Left lung (tissue), 10 donors: ENCODE measurements around the gene RALGAPB. TPM values are rescaled to one million over a fixed set of nuclear protein-coding genes. Genes with fewer than 3 reads are reported as not detected.
A peak's percentile ranks its signal among the peaks of the same experiment; 100 is the strongest.
"Not testable (repeated sequence)": the region's sequence is repeated elsewhere in the genome, so short reads cannot be mapped to it uniquely, and the experiment has no call there.

Experiments
- ATAC-seq: fragments of 200-7000 bp; cut with Tn5 transposase; one replicate; pipeline ENCODE4 v1.9.1; 2020; ENCODE audit warnings: moderate library complexity
- DNase-seq, 4 donors: peaks; one replicate each; pipeline ENCODE4 v3.0.0-alpha.2; 2013 to 2020
- H3K27ac ChIP-seq, 2 donors: fragments of 200-600 bp; sonication (generic) in 1 of 2; one replicate each; pipeline versions ENCODE4 v1.5.0 to v1.8.0; 2020 to 2021
- H3K27me3 ChIP-seq, 2 donors: fragments of 200-600 bp; sonication (generic) in 1 of 2; one replicate each; pipeline versions ENCODE4 v1.5.0 to v1.8.0; 2020 to 2021
- H3K36me3 ChIP-seq, 2 donors: fragments of 200-600 bp; sonication (generic) in 1 of 2; one replicate each; pipeline versions ENCODE4 v1.5.0 to v1.8.0; 2020 to 2021
- H3K4me1 ChIP-seq, 2 donors: fragments of 200-600 bp; one replicate each; pipeline ENCODE4 v1.8.0; 2021
- H3K4me3 ChIP-seq, 2 donors: fragments of 200-600 bp; sonication (generic) in 1 of 2; one replicate each; pipeline versions ENCODE4 v1.5.0 to v1.8.0; 2020 to 2021; ENCODE audit warnings: mild to moderate bottlenecking in 1 of 2
- H3K9me3 ChIP-seq, 2 donors: fragments of 200-600 bp; sonication (generic) in 1 of 2; one replicate each; pipeline versions ENCODE4 v1.5.0 to v1.8.0; 2020 to 2021
- CTCF ChIP-seq, 2 donors: fragments of 200-600 bp; sonication (generic) in 1 of 2; IDR thresholded peaks; one replicate each; pipeline versions ENCODE4 v1.5.0 to v1.8.0; 2021; ENCODE audit warnings: antibody characterized with exemption in 2 of 2
- intact Hi-C, 2 donors: fragments of 100-400 bp; cut with DNase I; formaldehyde crosslinking; loops; one replicate each; pipeline versions ENCODE4 v1.11.2 to v1.14.2; 2022
- polyA plus RNA-seq, 6 donors: library from polyadenylated mRNA; unstranded; fragments of 120-200 nt; gene quantifications; one replicate each; pipeline ENCODE4 v1.2.1, GENCODE V29; 2013; ENCODE audit not compliant: insufficient read length in 6 of 6
- total RNA-seq, 2 donors: library from RNA; stranded (reverse); fragmentation: NEBNext Ultra II Directional; extraction: Animal tissue kit (Norgen Biotek cat#: 25700); gene quantifications; one replicate each; pipeline ENCODE4 v1.2.1, GENCODE V29; 2021
- donor health status: DM: no; HTN: yes; CAD: no.
- donor health status: DM: no; HTN: no; CAD: no.

The RALGAPB gene
- total and polyA plus RNA-seq, 8 donors = 29.6 to 38.4 (median 35.8) TPM

DNA sequence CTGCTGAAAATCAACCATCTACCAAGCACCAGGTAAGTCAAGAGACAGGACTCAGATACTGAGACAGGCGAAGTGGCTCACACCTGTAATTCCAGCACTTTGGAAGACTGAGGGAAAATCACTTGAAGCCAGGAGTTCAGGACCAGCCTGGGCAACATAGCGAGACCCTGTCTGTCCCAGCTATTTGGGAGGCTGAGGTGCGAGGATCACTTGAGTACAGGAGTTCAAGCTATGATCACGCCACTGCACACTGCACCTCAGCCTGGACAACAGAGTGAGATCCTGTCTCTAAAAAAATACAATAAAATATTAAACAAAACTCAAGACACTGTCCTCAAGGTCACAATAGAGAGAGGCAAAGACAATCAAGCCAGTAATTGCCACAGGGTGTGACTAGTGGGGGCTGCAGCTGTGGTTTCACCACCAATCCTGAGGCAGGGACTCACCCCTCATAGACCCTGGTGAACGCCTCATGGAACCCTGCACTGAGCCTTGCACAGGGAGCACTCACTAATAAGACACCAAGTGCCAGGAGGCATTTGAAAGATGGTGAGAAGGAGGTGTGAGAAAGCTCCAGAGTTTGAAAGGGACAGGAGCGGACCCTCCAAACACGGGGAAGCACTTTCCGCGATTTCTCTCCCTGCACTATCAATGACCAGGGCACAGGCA, 39.2 kb upstream of the RALGAPB start:
- Histone ChIP-seq H3K9me3 (no peaks in the 10 kb centered on the region), H3K36me3 (peaks cover 0 to 56% of the 10 kb centered on the region in 2 donors), H3K4me1 (peaks cover 6 to 39% of the 10 kb centered on the region in 2 donors), H3K27me3 (no peaks in the 10 kb centered on the region), H3K27ac (peak overlapping the region in 1 of 2 donors; percentile 85), H3K4me3 (peak overlapping the region; percentile 55 to 74)
- no peak for TF ChIP-seq CTCF (IDR thresholded peaks at IDR 0.05)
- ATAC-seq = no peak
- intact Hi-C loops = no loop called here
- no peak for DNase-seq

GRCh38 chr20:38434301-38434741, 38.3 kb upstream of the RALGAPB start:
- Histone ChIP-seq H3K4me1 (peaks cover 6 to 39% of the 10 kb centered on the region in 2 donors), H3K36me3 (peaks cover 0 to 47% of the 10 kb centered on the region in 2 donors), H3K27me3 (no peaks in the 10 kb centered on the region), H3K9me3 (no peaks in the 10 kb centered on the region), H3K27ac (peak overlapping the region; percentile 47 to 85), H3K4me3 (peak overlapping the region; percentile 55 to 74)
- DNase-seq (peak in 1 of 4 donors; percentile 51), ATAC-seq (peak; percentile 54)
- intact Hi-C loops = no loop called here
- no peak for TF ChIP-seq CTCF (IDR thresholded peaks at IDR 0.05)

GRCh38 chr20:38434770-38435554, 37.7 kb upstream of the RALGAPB start, which contains the start of gene SNHG17:
Gene SNHG17 (minus strand): TSS chr20:38435328.
- intact Hi-C loops = no loop called here
- no peaks in the 10 kb centered on the region for H3K9me3 ChIP-seq
- ATAC-seq = peak; percentile 99
- H3K36me3 ChIP-seq = peaks cover 0 to 41% of the 10 kb centered on the region in 2 donors
- DNase-seq = peak; percentile 86 to 97 (median 92)
- peak; percentile 99 to 100 for TF ChIP-seq CTCF (IDR thresholded peaks at IDR 0.05)
- peak within 1 kb of the TSS; percentile 55 to 74 for H3K4me3 ChIP-seq
- H3K27ac ChIP-seq = peak within 1 kb of the TSS; percentile 47 to 85
- peaks cover 6 to 39% of the 10 kb centered on the region in 2 donors for H3K4me1 ChIP-seq
- H3K27me3 ChIP-seq = no peaks in the 10 kb centered on the region

DNA sequence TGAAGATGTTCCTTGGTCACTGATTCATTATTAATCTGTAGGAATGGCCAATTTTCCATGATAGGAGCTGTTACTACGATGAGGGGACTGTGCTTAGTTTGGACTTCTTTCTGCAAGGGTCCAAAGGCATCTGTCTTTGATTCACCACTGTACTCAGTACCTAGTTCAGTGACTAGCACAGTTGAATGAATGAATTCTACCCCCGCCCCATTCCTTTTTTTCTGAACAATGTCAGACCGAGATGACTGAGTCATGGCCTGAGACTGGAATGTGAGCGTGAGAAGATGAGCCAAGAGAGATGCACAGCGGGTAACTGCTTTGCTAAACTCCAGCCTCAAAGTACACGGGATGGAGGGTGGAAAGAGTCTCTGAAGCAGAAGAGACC, 37.1 kb upstream of the RALGAPB start:
- Histone ChIP-seq H3K27me3 (no peaks in the 10 kb centered on the region), H3K27ac (peak overlapping the region in 1 of 2 donors; percentile 85), H3K4me1 (peaks cover 6 to 38% of the 10 kb centered on the region in 2 donors), H3K36me3 (peaks cover 0 to 35% of the 10 kb centered on the region in 2 donors), H3K4me3 (peak overlapping the region in 1 of 2 donors; percentile 74), H3K9me3 (no peaks in the 10 kb centered on the region)
- intact Hi-C loops = no loop called here
- no peak for DNase-seq
- no peak for ATAC-seq
- TF ChIP-seq CTCF (IDR thresholded peaks at IDR 0.05) = peak in 1 of 2 donors; percentile 5

GRCh38 chr20:38437796-38438195, 34.8 kb upstream of the RALGAPB start:
- DNase-seq (no peak), ATAC-seq (no peak)
- Histone ChIP-seq H3K27me3 (peaks cover 0 to 5% of the 10 kb centered on the region in 2 donors), H3K4me3 (no peak overlapping the region), H3K9me3 (no peaks in the 10 kb centered on the region), H3K36me3 (peaks cover 0 to 12% of the 10 kb centered on the region in 2 donors), H3K4me1 (peaks cover 6 to 20% of the 10 kb centered on the region in 2 donors), H3K27ac (no peak overlapping the region)
- no peak for TF ChIP-seq CTCF (IDR thresholded peaks at IDR 0.05)
- intact Hi-C loops = no loop called here

DNA sequence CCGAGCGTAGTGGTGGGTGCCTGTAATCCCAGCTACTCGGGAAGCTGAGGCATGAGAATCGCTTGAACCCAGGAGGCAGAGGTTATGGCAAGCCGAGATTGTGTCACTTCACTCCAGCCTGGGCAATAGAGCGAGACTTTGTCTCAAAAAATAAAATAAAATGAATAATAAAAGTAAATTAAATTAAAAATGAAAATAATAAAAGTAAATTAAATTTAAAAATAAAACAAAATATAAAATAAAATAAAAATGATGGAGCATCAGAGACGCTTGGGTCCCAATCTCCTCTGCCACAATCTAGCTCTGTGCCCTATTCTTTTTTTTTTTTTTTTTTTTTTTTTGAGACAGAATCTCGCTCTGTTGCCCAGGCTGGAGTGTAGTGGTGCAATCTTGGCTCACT, 31.5 kb upstream of the RALGAPB start:
- DNase-seq, H3K4me3 ChIP-seq, intact Hi-C loops, H3K9me3 ChIP-seq, H3K27me3 ChIP-seq, ATAC-seq, H3K36me3 ChIP-seq, H3K4me1 ChIP-seq, H3K27ac ChIP-seq: not testable (repeated sequence)
